AG09309 (cell line): Measurements from ENCODE around the gene EEPD1.

Experiments
- DNase-seq: peaks from one replicate; pipeline ENCODE4 v3.0.0-alpha.2; 2010; ENCODE audit warnings: low read depth
- H3K4me3 ChIP-seq: 2 replicates; pipeline ENCODE4 v1.5.1; 2011; ENCODE audit warnings: mild to moderate bottlenecking, low read depth, low read length, moderate library complexity; ENCODE audit not compliant: control insufficient read depth
- TF ChIP-seq, protein P1 (sequence below): IDR thresholded peaks from 2 replicates; pipeline ENCODE4 v1.5.1; 2011; ENCODE audit warnings: mild to moderate bottlenecking, low read depth, low read length, inconsistent platforms; ENCODE audit not compliant: insufficient read depth, control insufficient read depth; ENCODE audit errors: missing control alignments

EEPD1 gene

DNA sequence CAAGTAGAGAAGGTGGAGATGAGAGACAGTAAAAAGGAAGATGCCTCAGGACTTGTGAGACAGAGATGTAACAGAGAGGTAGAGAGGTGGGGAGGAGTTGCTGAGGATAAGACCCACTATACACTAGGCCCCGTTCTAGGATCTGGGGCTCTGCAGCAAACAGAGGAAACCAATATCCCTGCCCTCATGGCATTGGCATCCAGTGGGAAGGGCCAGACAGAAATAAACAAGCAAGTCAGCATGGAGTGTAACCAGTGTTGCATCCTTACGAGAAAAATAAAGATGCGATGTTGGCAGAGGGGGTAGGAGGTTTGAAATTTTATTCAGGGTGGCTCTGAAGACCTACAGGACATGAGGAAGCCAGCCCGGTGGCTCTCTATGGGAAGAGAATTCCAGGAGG, 22.0 kb upstream of the EEPD1 start:
- DNase-seq = no peak
- H3K4me3 ChIP-seq = no peak overlapping the region
- TF ChIP-seq, protein P1, sequence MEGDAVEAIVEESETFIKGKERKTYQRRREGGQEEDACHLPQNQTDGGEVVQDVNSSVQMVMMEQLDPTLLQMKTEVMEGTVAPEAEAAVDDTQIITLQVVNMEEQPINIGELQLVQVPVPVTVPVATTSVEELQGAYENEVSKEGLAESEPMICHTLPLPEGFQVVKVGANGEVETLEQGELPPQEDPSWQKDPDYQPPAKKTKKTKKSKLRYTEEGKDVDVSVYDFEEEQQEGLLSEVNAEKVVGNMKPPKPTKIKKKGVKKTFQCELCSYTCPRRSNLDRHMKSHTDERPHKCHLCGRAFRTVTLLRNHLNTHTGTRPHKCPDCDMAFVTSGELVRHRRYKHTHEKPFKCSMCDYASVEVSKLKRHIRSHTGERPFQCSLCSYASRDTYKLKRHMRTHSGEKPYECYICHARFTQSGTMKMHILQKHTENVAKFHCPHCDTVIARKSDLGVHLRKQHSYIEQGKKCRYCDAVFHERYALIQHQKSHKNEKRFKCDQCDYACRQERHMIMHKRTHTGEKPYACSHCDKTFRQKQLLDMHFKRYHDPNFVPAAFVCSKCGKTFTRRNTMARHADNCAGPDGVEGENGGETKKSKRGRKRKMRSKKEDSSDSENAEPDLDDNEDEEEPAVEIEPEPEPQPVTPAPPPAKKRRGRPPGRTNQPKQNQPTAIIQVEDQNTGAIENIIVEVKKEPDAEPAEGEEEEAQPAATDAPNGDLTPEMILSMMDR = no peak

DNA sequence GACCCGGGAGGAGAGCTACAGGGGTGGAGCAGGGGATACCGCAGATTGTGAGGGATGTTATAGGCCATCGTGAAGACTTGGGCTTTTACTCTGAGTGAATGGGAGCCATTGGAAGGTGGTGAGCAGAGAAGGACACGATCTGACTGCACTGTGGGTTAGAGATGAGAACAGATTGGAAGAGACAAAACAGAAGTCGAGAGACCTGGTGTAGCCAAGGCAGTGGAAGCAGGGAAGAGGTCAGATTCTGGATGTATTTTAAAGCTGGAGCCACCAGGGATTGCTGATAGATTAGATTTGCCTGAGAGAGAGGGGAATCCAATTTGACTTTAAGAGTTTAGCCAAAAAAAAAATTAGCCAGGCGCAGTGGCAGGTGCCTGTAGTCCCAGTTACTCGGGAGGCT, 21.6 kb upstream of the EEPD1 start:
- TF ChIP-seq, protein P1 = no peak
- no peak overlapping the region for H3K4me3 ChIP-seq
- no peak for DNase-seq

DNA sequence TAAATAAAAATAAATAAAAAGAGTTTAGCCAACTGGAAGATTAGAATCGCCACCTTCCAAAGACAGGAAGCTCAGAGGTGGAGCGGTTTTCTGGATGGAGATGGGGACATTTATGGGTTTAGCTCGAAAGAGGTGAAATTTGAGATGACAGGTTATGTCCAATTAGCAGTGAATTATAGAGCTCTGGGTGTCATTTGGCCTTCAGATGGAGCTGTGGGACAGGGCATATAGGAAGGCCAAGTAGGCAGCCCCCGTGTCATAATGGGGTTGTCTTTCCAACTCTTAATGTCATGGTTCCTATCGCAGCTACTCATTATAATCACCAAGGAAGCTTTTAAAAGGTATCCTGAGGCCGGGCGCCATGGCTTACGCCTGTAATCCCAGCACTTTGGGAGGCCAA, 21.0 kb upstream of the EEPD1 start:
- DNase-seq = no peak
- TF ChIP-seq, protein P1 = no peak
- no peak overlapping the region for H3K4me3 ChIP-seq

DNA sequence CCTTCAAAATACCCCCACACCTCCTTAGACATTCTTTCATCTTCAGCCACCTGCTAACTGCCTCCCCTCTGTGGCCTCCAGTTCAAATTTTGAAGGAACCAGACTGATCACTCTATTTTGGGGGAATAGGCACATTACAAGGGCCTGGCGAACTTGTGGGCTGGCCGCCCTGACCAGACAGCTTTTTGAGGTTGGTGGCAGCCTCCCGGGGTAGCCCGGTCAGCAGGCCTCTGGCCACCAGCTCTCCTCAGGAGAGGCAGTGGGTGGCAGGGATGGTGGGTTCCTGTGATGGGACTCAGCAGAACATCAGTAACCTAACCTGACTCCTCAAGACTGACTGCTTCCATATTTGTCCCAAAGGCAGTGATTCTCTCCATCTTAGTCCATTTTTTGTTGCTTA, 17.4 kb upstream of the EEPD1 start:
- DNase-seq = no peak
- H3K4me3 ChIP-seq = no peak overlapping the region
- TF ChIP-seq, protein P1 = no peak

DNA sequence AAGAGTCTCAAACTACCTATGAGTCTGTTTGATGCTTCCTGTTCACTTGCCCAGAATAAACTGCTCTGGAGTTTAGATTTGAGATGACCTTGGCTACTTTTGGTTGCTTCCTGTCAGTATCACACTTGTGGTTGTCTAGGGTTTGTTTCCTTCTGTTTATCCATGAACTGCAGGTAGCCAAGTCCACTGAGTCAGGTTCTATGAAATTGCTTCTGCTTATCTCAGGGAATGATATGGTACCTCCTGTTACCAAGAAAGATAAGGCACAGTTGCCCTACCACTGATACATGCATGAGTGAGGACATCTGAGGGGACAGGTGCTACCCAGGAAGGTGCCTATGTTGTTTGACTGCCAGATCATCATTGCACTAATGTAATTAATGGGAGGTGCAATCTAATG, 15.8 kb upstream of the EEPD1 start:
- H3K4me3 ChIP-seq = no peak overlapping the region
- DNase-seq = no peak
- TF ChIP-seq, protein P1 = no peak

DNA sequence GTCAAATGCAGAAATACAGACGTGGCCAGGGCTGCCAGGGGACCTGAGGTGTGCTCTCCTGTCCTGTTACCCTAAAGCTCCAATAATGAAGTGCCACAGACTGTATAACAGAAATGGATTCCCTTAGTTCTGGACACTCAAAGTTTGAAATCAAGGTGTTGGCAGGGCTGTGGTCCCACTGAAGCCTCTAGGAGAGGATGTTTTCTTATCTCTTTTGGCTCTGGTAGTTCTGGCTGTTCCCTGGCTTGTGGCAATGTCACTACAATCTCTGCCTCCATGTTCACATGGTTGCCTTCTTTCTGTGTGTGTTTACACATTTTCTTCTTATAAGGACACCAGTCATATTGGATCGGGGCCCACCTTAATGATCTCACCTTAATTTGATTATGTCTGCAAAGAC, 15.3 kb upstream of the EEPD1 start:
- no peak for DNase-seq
- TF ChIP-seq, protein P1 = no peak
- H3K4me3 ChIP-seq = no peak overlapping the region

DNA sequence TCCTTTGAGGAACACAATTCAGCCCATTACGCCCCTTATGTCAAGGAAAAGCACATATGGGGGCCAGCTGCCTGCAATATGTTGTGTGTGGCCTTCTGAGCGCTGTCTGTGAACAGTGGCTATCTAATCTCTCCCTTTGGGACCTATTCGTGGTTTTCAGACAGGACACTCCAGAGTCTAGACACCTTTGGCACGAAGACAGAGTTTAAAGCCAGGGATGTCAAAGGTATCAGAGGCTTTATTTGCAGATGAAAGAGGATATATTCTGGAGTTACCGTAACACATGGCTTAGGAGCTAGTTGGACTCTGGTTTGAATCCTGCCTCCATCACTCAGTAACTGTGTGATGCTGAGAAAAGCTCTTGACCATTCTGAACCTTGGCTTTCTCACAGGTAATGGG, 14.8 kb upstream of the EEPD1 start:
- no peak for DNase-seq
- no peak overlapping the region for H3K4me3 ChIP-seq
- TF ChIP-seq, protein P1 = no peak
